HCT116 (cell line): ENCODE measurements around the gene GALNT11. TPM values are rescaled to one million over a fixed set of nuclear protein-coding genes. Genes with fewer than 3 reads are reported as not detected.

Source experiments
- ATAC-seq: fragments of 200-7000 bp; cut with Tn5 transposase; 2 replicates; pipeline ENCODE4 v1.9.1; 2020; ENCODE audit warnings: mild to moderate bottlenecking, moderate library complexity
- BruUV-seq: library from RNA; stranded (reverse); fragments of 400-500 nt; replicated peaks from 2 replicates; lab custom pipeline; 2021; lab: Mats Ljungman, UMichigan
- CTCF ChIA-PET: fragments of 300-600 bp; sonication (Branson Sonifier 250); formaldehyde crosslinking; loops from one replicate; lab custom pipeline; 2021; ENCODE audit warnings: antibody characterized with exemption; lab: Charles Lee
- POLR2A ChIA-PET: fragments of 300-600, 350-600 bp; sonication (Branson Sonifier 250); formaldehyde crosslinking; loops from one replicate; lab custom pipeline; 2021; ENCODE audit warnings: antibody characterized with exemption; lab: Charles Lee
- RAD21 ChIA-PET, 2 experiments: fragments of 300-600 bp; sonication (Branson Sonifier 250); formaldehyde crosslinking; loops; one replicate each; lab custom pipeline; 2023; ENCODE audit warnings: low total read pairs in 2 of 2; ENCODE audit not compliant: uncharacterized antibody in 2 of 2, unreplicated experiment in 2 of 2, low non-redundant PET in 1 of 2; lab: Charles Lee
- DNase-seq: peaks from one replicate; pipeline ENCODE4 v3.0.0-alpha.2; 2010; ENCODE audit warnings: low read depth, low spot score
- H2AFZ ChIP-seq: fragments of 200-600 bp; shearing (Covaris generic), sonication (generic); 2 replicates; pipeline ENCODE4 v1.6.1; 2017; ENCODE audit warnings: low read depth, mixed run types, mixed read lengths, antibody characterized with exemption, low read length; ENCODE audit not compliant: poor library complexity, severe bottlenecking
- H3K27ac ChIP-seq: 2 replicates; pipeline ENCODE4 v1.5.1; 2012; ENCODE audit warnings: low read depth, low read length
- H3K27me3 ChIP-seq: fragments of 200-600 bp; sonication (generic); 2 replicates; pipeline ENCODE4 v1.6.1; 2016; ENCODE audit warnings: mixed run types, low read length, mixed read lengths; ENCODE audit not compliant: insufficient read depth
- H3K36me3 ChIP-seq, 2 experiments: fragments of 200-500 bp in 1 of 2; fragments of 200-600 bp in 1 of 2; sonication (Bioruptor generic) in 1 of 2; sonication (generic) in 1 of 2; 2 replicates each; pipeline versions ENCODE4 v1.5.1 to v1.6.1; 2014 to 2016; ENCODE audit warnings: low read length in 2 of 2, inconsistent platforms in 1 of 2, mixed read lengths in 1 of 2, mixed run types in 1 of 2; ENCODE audit not compliant: insufficient read depth in 2 of 2, control insufficient read depth in 1 of 2
- H3K4me1 ChIP-seq, 2 experiments: fragments of 200-600 bp in 1 of 2; sonication (generic) in 1 of 2; 2 replicates each; pipeline versions ENCODE4 v1.5.1 to v1.6.1; 2012 to 2017; ENCODE audit warnings: low read length in 2 of 2, inconsistent platforms in 1 of 2, mild to moderate bottlenecking in 1 of 2, mixed read lengths in 1 of 2, mixed run types in 1 of 2, moderate library complexity in 1 of 2; ENCODE audit not compliant: insufficient read depth in 2 of 2, control insufficient read depth in 1 of 2
- H3K4me2 ChIP-seq: fragments of 200-600 bp; sonication (generic); 2 replicates; pipeline ENCODE4 v1.6.1; 2017; ENCODE audit warnings: mixed run types, low read length, mixed read lengths
- H3K4me3 ChIP-seq, 2 experiments: fragments of 200-600 bp in 1 of 2; sonication (generic) in 1 of 2; replicated peaks in 1 of 2; 2 replicates each; pipeline ENCODE4 v1.5.1; 2011 to 2016; ENCODE audit warnings: low read length in 2 of 2, control low read depth in 1 of 2, low read depth in 1 of 2, mild to moderate bottlenecking in 1 of 2, mixed read lengths in 1 of 2, mixed run types in 1 of 2
- H3K79me2 ChIP-seq: fragments of 200-600 bp; sonication (generic); 2 replicates; pipeline ENCODE4 v1.6.1; 2017; ENCODE audit warnings: mild to moderate bottlenecking, mixed run types, low read length, moderate library complexity, mixed read lengths; ENCODE audit not compliant: insufficient read depth
- H3K9ac ChIP-seq: fragments of 200-600 bp; sonication (generic); 2 replicates; pipeline ENCODE4 v1.6.1; 2016; ENCODE audit warnings: low read length, mixed read lengths
- H3K9me2 ChIP-seq: fragments of 200-600 bp; sonication (generic), shearing (Covaris generic); 2 replicates; pipeline ENCODE4 v1.6.1; 2017; ENCODE audit warnings: mixed run types, mild to moderate bottlenecking, moderate library complexity; ENCODE audit not compliant: insufficient read depth
- H3K9me3 ChIP-seq, 2 experiments: fragments of 200-500 bp in 1 of 2; fragments of 200-600 bp in 1 of 2; sonication (Bioruptor generic) in 1 of 2; sonication (generic) in 1 of 2; 2 replicates each; pipeline ENCODE4 v1.6.1; 2014 to 2017; ENCODE audit warnings: low read length in 2 of 2, mixed read lengths in 2 of 2, inconsistent platforms in 1 of 2, low read depth in 1 of 2, mild to moderate bottlenecking in 1 of 2, mixed run types in 1 of 2, moderate library complexity in 1 of 2; ENCODE audit not compliant: control insufficient read depth in 1 of 2, insufficient read depth in 1 of 2
- H4K20me1 ChIP-seq: fragments of 200-600 bp; sonication (generic), shearing (Covaris generic); 2 replicates; pipeline ENCODE4 v1.6.1; 2017; ENCODE audit warnings: mixed run types, mild to moderate bottlenecking, moderate library complexity; ENCODE audit not compliant: insufficient read depth
- ATF3 ChIP-seq: IDR thresholded peaks from 2 replicates; pipeline ENCODE4 v1.6.1; 2012
- CBX3 ChIP-seq: IDR thresholded peaks from 2 replicates; pipeline ENCODE4 v1.6.1; 2012; ENCODE audit warnings: low read depth
- CEBPB ChIP-seq: IDR thresholded peaks from 2 replicates; pipeline ENCODE4 v1.6.1; 2012; ENCODE audit warnings: low read depth
- EGR1 ChIP-seq: IDR thresholded peaks from 2 replicates; pipeline ENCODE4 v1.6.1; 2012; ENCODE audit warnings: low read depth
- ELF1 ChIP-seq: IDR thresholded peaks from 2 replicates; pipeline ENCODE4 v1.6.1; 2012; ENCODE audit warnings: low read depth, borderline replicate concordance
- EZH2phosphoT487 ChIP-seq: fragments of 200-600 bp; IDR thresholded peaks from 2 replicates; pipeline ENCODE4 v1.6.1; 2018; ENCODE audit warnings: antibody characterized with exemption, borderline replicate concordance
- FOSL1 ChIP-seq: IDR thresholded peaks from 2 replicates; pipeline ENCODE4 v1.6.1; 2012; ENCODE audit warnings: low read depth
- POLR2A ChIP-seq: IDR thresholded peaks from 2 replicates; pipeline ENCODE4 v1.7.0; 2011; ENCODE audit warnings: borderline replicate concordance; ENCODE audit not compliant: insufficient read depth, insufficient read length; ENCODE audit errors: extremely low read depth
- REST ChIP-seq: IDR thresholded peaks from 2 replicates; pipeline ENCODE4 v1.6.1; 2012; ENCODE audit warnings: low read depth
- SIN3A ChIP-seq: IDR thresholded peaks from 2 replicates; pipeline ENCODE4 v1.6.1; 2012; ENCODE audit warnings: low read depth
- SRF ChIP-seq: IDR thresholded peaks from 2 replicates; pipeline ENCODE4 v1.6.1; 2012; ENCODE audit warnings: low read depth
- TCF7L2 ChIP-seq: IDR thresholded peaks from 2 replicates; pipeline ENCODE4 v1.7.0; 2011; ENCODE audit warnings: borderline replicate concordance, inconsistent platforms; ENCODE audit not compliant: insufficient read depth, insufficient read length; ENCODE audit errors: extremely low read depth
- intact Hi-C: fragments of 100-400 bp; cut with micrococcal nuclease; formaldehyde crosslinking; loops from 2 replicates; pipeline ENCODE4 v1.10.0; 2022
- total RNA-seq: library from RNA; stranded (reverse); gene quantifications from one replicate; pipeline ENCODE4 v1.2.1, GENCODE V29; 2021; ENCODE audit not compliant: unreplicated experiment

The GALNT11 gene
- total RNA-seq, 1 experiment from 2014 or later: 28.9 TPM

GRCh38 chr7:152095771-152096170, 70.3 kb downstream of the GALNT11 start:
- POLR2A ChIA-PET: no interaction called here
- Histone ChIP-seq H4K20me1 (no peaks in the 10 kb centered on the region), H3K9ac (no peak overlapping the region), H3K36me3 (no peaks in the 10 kb centered on the region), H3K9me3 (no peaks in the 10 kb centered on the region), H3K27ac (no peak overlapping the region), H3K4me1 (no peaks in the 10 kb centered on the region), H3K9me2 (no peaks in the 10 kb centered on the region), H3K4me2 (no peak overlapping the region), H2AFZ (no peak overlapping the region), H3K27me3 (no peaks in the 10 kb centered on the region), H3K4me3 (no peak overlapping the region), H3K79me2 (0 out of 2 replicates have a peak, but pooled peaks cover 7% of the 10 kb centered on the region)
- CTCF ChIA-PET: no interaction called here
- no peak for DNase-seq
- BruUV-seq: no TSS peak
- RAD21 ChIA-PET: no interaction called here
- intact Hi-C loops: no loop called here
- ATAC-seq: no peak
- TF ChIP-seq SRF (no peak), ELF1 (no peak), CEBPB (no peak), SIN3A (no peak), EGR1 (no peak), ATF3 (no peak)

- DNase-seq: no peak
- H3K4me2 ChIP-seq: no peak overlapping the region
- intact Hi-C loops: no loop called here
- no peak overlapping the region for H2AFZ ChIP-seq
- ChIA-PET RAD21 (no interaction called here), CTCF (no interaction called here), POLR2A (interaction anchor here (0.7 kb wide), 1 partner anchor 120 kb away, joined by 4 read pairs; no protein-coding TSS in a partner anchor)
- no peaks in the 10 kb centered on the region for H3K9me3 ChIP-seq
- H3K36me3 ChIP-seq: no peaks in the 10 kb centered on the region
- BruUV-seq: no TSS peak
- no peaks in the 10 kb centered on the region for H3K4me1 ChIP-seq
- H3K9me2 ChIP-seq: no peaks in the 10 kb centered on the region
- no peak overlapping the region for H3K4me3 ChIP-seq
- H3K27me3 ChIP-seq: no peaks in the 10 kb centered on the region
- H3K27ac ChIP-seq: no peak overlapping the region
- H3K79me2 ChIP-seq: 0 out of 2 replicates have a peak, but pooled peaks cover under 1% of the 10 kb centered on the region
- no peaks in the 10 kb centered on the region for H4K20me1 ChIP-seq
- ATAC-seq: no peak
- H3K9ac ChIP-seq: no peak overlapping the region
- no peak for TF ChIP-seq CEBPB
- TF ChIP-seq EZH2phosphoT487: no peak
- TF ChIP-seq FOSL1: no peak
- no peak for TF ChIP-seq TCF7L2
- no peak for TF ChIP-seq ELF1
- no peak for TF ChIP-seq POLR2A
- TF ChIP-seq REST: no peak
- TF ChIP-seq ATF3: no peak
- TF ChIP-seq CBX3: no peak
- TF ChIP-seq, all 23 proteins: peak for 0
Measured at GRCh38 chr7:152097330-152097729, 71.9 kb downstream of the GALNT11 start.
